H7 (cell line): ENCODE measurements around the gene SLC45A1. TPM values are rescaled to one million over a fixed set of nuclear protein-coding genes. Genes with fewer than 3 reads are reported as not detected.
"Not testable (repeated sequence)": the region's sequence is repeated elsewhere in the genome, so short reads cannot be mapped to it uniquely, and the experiment has no call there.

ENCODE experiments used
- DNase-seq: peaks from one replicate; pipeline ENCODE4 v3.0.0; 2012
- H3K27me3 ChIP-seq: 2 replicates; pipeline ENCODE4 v1.6.0; 2011; ENCODE audit warnings: mild to moderate bottlenecking, low read length; ENCODE audit not compliant: control insufficient read depth, insufficient read depth
- H3K36me3 ChIP-seq: replicated peaks from 2 replicates; pipeline ENCODE4 v1.5.1; 2011; ENCODE audit warnings: low read length; ENCODE audit not compliant: control insufficient read depth, insufficient read depth
- H3K4me3 ChIP-seq: 2 replicates; pipeline ENCODE4 v1.5.1; 2011; ENCODE audit warnings: low read depth, mild to moderate bottlenecking, control low read depth, low read length, moderate library complexity; ENCODE audit not compliant: insufficient read depth
- total RNA-seq: library from RNA; depleted of rRNA; stranded (reverse); fragments of >200 nt; shearing (Covaris generic); gene quantifications from 2 replicates; pipeline ENCODE4 v1.2.3, GENCODE V29; 2014

The SLC45A1 gene
- total RNA-seq, 1 experiment from 2014 or later, result 0.90 TPM

- no peak overlapping the region for H3K4me3 ChIP-seq
- no peak for DNase-seq
- no peaks in the 10 kb centered on the region for H3K36me3 ChIP-seq
- H3K27me3 ChIP-seq, result no peaks in the 10 kb centered on the region
These were observed 55.2 kb downstream of the SLC45A1 start for GRCh38 chr1:8373125-8373524.

GRCh38 chr1:8373581-8374241 is 55.8 kb downstream of the SLC45A1 start:
- DNase-seq, result peak; percentile 47

GRCh38 chr1:8374356-8374755 is 56.4 kb downstream of the SLC45A1 start:
- DNase-seq, result no peak
- Histone ChIP-seq H3K27me3 (no peaks in the 10 kb centered on the region), H3K36me3 (no peaks in the 10 kb centered on the region), H3K4me3 (no peak overlapping the region)

More at GRCh38 chr1:8373581-8374241, 55.8 kb downstream of the SLC45A1 start:
- no peaks in the 10 kb centered on the region for H3K36me3 ChIP-seq
- no peak overlapping the region for H3K4me3 ChIP-seq
- no peaks in the 10 kb centered on the region for H3K27me3 ChIP-seq

- H3K4me3 ChIP-seq, result no peak overlapping the region
- H3K27me3 ChIP-seq, result no peaks in the 10 kb centered on the region
- H3K36me3 ChIP-seq, result no peaks in the 10 kb centered on the region
- peak; percentile 71 for DNase-seq
These were observed 56.9 kb downstream of the SLC45A1 start for GRCh38 chr1:8374812-8375211.

GRCh38 chr1:8376358-8376840 is 58.5 kb downstream of the SLC45A1 start:
- no peaks in the 10 kb centered on the region for H3K36me3 ChIP-seq
- no peaks in the 10 kb centered on the region for H3K27me3 ChIP-seq
- no peak overlapping the region for H3K4me3 ChIP-seq
- DNase-seq, result no peak

GRCh38 chr1:8377271-8377981 is 59.5 kb downstream of the SLC45A1 start:
- Histone ChIP-seq H3K4me3 (no peak overlapping the region), H3K36me3 (no peaks in the 10 kb centered on the region), H3K27me3 (no peaks in the 10 kb centered on the region)
- no peak for DNase-seq

GRCh38 chr1:8378178-8378577 is 60.3 kb downstream of the SLC45A1 start:
- Histone ChIP-seq H3K4me3 (no peak overlapping the region), H3K36me3 (no peaks in the 10 kb centered on the region), H3K27me3 (no peaks in the 10 kb centered on the region)
- DNase-seq, result no peak

GRCh38 chr1:8378981-8379470 is 61.1 kb downstream of the SLC45A1 start:
- no peak for DNase-seq
- H3K4me3 ChIP-seq, result no peak overlapping the region
- no peaks in the 10 kb centered on the region for H3K36me3 ChIP-seq
- H3K27me3 ChIP-seq, result no peaks in the 10 kb centered on the region

GRCh38 chr1:8379513-8380186 is 61.7 kb downstream of the SLC45A1 start:
- H3K36me3 ChIP-seq, result no peaks in the 10 kb centered on the region
- DNase-seq, result peak; percentile 47
- H3K27me3 ChIP-seq, result no peaks in the 10 kb centered on the region
- no peak overlapping the region for H3K4me3 ChIP-seq

- H3K27me3 ChIP-seq, H3K4me3 ChIP-seq, DNase-seq, H3K36me3 ChIP-seq: not testable (repeated sequence)
These were observed 62.4 kb downstream of the SLC45A1 start for GRCh38 chr1:8380310-8380709.

GRCh38 chr1:8381618-8382017 is 63.7 kb downstream of the SLC45A1 start:
- Histone ChIP-seq H3K27me3 (no peaks in the 10 kb centered on the region), H3K4me3 (no peak overlapping the region), H3K36me3 (no peaks in the 10 kb centered on the region; the same call in 1 of the 2 replicates)
- DNase-seq, result no peak

- DNase-seq, result peak; percentile 62
- H3K4me3 ChIP-seq, result no peak overlapping the region
- no peaks in the 10 kb centered on the region for H3K27me3 ChIP-seq
- no peaks in the 10 kb centered on the region; the same call in 1 of the 2 replicates for H3K36me3 ChIP-seq
These were observed 64.2 kb downstream of the SLC45A1 start for GRCh38 chr1:8382051-8382505.

- DNase-seq, result no peak
- Histone ChIP-seq H3K27me3 (no peaks in the 10 kb centered on the region), H3K4me3 (no peak overlapping the region), H3K36me3 (no peaks in the 10 kb centered on the region; the same call in 1 of the 2 replicates)
These were observed 64.9 kb downstream of the SLC45A1 start for GRCh38 chr1:8382608-8383505.

GRCh38 chr1:8384088-8384487 is 66.2 kb downstream of the SLC45A1 start:
- Histone ChIP-seq H3K4me3 (no peak overlapping the region), H3K36me3 (no peaks in the 10 kb centered on the region; the same call in 1 of the 2 replicates), H3K27me3 (no peaks in the 10 kb centered on the region)
- no peak for DNase-seq
